ENCODE measurements around the gene ELMO3. TPM values are rescaled to one million over a fixed set of nuclear protein-coding genes. Genes with fewer than 3 reads are reported as not detected.
A peak's percentile ranks its signal among the peaks of the same experiment; 100 is the strongest.

Gene ELMO3, protein sequence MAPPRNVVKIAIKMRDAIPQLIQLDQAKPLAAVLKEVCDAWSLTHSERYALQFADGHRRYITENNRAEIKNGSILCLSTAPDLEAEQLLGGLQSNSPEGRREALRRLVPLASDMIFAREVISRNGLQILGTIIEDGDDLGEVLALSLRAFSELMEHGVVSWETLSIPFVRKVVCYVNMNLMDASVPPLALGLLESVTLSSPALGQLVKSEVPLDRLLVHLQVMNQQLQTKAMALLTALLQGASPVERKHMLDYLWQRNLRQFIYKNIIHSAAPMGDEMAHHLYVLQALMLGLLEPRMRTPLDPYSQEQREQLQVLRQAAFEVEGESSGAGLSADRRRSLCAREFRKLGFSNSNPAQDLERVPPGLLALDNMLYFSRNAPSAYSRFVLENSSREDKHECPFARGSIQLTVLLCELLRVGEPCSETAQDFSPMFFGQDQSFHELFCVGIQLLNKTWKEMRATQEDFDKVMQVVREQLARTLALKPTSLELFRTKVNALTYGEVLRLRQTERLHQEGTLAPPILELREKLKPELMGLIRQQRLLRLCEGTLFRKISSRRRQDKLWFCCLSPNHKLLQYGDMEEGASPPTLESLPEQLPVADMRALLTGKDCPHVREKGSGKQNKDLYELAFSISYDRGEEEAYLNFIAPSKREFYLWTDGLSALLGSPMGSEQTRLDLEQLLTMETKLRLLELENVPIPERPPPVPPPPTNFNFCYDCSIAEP
- total RNA-seq (ENCODE audit: low replicate concordance) = 9.6 and 19.8 TPM in 2 replicates
- long read RNA-seq, partial matches to known transcripts = 0 of 3 reads
- long read RNA-seq, other reads (novel, unspliced or antisense) = 1 of 3 reads

DNA sequence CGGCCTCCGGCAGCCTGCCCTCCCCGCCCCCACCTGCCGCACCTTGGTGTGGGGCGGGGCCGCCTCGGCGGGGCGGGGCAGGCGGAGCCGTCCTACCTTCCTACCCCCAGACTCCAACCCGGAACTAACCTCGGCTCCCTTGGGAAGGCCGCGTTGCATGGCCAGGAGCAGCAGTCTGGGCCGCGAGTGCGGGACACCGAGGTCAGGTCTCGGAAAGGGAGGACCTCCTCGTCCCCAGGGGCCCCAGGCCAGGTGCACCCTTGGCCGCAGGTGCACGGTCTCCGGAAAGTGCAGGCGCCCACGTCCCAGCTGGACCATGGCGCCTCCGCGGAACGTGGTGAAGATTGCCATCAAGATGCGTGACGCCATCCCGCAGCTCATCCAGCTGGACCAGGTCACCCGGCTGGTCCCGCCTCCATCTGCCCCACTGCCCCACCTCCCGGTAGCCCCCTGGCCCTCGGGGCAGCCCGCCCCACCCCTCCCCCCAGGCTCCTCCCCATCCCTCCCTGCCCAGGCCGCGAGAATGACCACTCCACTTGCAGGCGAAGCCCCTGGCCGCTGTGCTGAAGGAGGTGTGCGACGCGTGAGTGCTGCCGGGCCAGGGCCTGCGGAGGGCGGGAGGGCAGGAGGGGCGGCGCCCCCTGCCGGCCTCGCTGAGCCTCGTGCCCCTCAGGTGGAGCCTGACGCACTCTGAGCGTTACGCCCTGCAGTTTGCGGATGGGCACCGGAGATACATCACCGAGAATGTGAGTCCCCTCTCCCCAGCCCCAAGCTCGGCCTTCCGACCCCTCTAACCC, at the start of gene ELMO3:
TSS of gene ELMO3 (plus strand) at position 121 of the 797 bp plus-strand sequence. CDS start at position 317, 196 bp downstream.
- Mint-ChIP-seq H3K9me3 (no peaks in the 10 kb centered on the region), H3K4me3 (peak within 1 kb of the TSS; percentile 83), H3K36me3 (peaks cover 6% of the 10 kb centered on the region), H3K27ac (no peak within 1 kb of the TSS), H3K4me1 (ENCODE audit: unreplicated experiment) (no peaks in the 10 kb centered on the region), H3K27me3 (no peaks in the 10 kb centered on the region)
- no peak for DNase-seq (ENCODE audit: extremely low spot score, unreplicated experiment)
- TF ChIP-seq, protein P1, sequence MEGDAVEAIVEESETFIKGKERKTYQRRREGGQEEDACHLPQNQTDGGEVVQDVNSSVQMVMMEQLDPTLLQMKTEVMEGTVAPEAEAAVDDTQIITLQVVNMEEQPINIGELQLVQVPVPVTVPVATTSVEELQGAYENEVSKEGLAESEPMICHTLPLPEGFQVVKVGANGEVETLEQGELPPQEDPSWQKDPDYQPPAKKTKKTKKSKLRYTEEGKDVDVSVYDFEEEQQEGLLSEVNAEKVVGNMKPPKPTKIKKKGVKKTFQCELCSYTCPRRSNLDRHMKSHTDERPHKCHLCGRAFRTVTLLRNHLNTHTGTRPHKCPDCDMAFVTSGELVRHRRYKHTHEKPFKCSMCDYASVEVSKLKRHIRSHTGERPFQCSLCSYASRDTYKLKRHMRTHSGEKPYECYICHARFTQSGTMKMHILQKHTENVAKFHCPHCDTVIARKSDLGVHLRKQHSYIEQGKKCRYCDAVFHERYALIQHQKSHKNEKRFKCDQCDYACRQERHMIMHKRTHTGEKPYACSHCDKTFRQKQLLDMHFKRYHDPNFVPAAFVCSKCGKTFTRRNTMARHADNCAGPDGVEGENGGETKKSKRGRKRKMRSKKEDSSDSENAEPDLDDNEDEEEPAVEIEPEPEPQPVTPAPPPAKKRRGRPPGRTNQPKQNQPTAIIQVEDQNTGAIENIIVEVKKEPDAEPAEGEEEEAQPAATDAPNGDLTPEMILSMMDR (conservative IDR thresholded peaks at IDR 0.05) = peak; percentile 56

DNA sequence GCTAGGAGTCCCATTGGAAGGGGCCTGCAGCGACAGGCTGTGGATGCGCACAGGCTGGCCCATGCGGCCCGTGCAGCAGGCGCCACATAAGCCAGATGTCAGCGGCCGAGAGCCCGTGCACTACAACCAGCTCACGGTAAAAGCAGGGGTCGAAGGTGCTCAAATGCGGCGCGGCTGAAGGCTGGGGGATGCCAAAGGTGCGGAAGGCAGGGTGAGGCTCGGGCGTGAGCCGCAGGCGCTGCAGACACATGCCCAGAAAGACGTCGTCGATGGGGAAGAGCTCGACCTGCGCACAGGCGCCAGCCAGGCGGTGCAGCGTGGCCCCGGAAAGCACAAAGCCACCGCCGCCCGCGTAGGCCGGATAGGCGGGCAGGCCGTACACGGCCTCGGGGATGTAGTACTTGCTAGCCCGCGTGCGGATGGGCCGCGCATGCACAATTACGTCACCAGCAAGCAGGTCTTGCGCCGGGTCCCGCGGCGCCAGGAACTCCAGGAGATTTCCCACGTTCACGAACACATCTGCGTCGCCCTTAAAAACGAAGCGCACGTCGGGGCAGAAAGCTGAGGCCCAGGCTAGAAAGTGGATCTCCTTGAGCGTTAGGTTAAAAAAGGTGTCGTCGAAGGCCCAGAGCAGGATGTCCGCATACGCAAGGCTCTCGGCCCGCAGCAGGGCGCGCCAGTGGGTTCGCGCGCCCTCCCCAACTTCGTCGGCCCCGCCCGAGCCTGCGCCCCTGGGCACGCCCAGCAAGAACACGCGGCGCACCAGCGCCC, 49.5 kb upstream of the ELMO3 start:
- H3K27me3 Mint-ChIP-seq = peaks cover 41% of the 10 kb centered on the region
- no peak for DNase-seq (ENCODE audit: extremely low spot score, unreplicated experiment)
- TF ChIP-seq, protein P1 (conservative IDR thresholded peaks at IDR 0.05) = no peak
- no peak overlapping the region for H3K27ac Mint-ChIP-seq
- no peaks in the 10 kb centered on the region for H3K4me1 Mint-ChIP-seq (ENCODE audit: unreplicated experiment)
- H3K4me3 Mint-ChIP-seq = peak overlapping the region; percentile 37
- no peaks in the 10 kb centered on the region for H3K9me3 Mint-ChIP-seq
- peaks cover 16% of the 10 kb centered on the region for H3K36me3 Mint-ChIP-seq

DNA sequence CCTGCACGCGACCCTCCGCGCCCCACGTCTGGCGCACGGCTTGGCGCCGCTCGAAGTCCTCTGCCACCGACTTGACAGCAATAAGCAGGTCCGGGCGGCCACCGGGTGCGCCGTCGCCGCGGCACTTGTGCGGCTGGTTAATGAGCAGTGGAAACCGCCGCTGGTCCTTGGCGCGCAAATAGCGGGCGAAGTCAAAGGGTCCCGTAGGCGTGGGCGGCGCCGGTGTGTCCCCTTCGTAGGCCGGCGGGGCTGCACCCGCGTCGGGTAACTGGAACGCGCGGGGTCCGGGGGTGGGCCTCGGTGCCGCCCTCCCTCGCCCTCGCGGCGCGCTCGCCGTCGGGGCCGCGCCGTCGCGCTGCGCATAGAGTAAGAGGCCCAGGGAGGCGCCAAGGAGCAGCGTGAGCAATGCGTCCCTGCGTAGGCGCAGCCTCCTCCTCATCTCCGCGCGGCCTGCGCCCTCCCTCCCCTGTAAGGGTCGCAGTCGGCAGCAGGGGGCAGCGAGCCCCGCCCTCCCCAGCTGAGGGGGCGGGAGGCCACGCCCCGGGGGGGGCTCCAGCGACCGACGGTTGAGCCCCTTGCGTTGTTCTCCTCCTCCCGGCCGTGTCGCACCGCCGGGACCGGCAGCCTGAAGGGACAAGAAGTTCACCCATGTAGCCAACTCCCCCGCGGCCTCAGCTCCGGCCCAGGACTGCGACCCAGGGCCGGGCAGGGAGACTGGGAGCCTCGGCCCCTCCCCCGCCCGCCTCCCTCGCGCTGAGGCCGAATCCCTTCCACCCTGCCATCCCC, 48.7 kb upstream of the ELMO3 start:
- Mint-ChIP-seq H3K36me3 (peaks cover 12% of the 10 kb centered on the region), H3K9me3 (no peaks in the 10 kb centered on the region), H3K27me3 (peaks cover 43% of the 10 kb centered on the region), H3K4me1 (ENCODE audit: unreplicated experiment) (no peaks in the 10 kb centered on the region), H3K27ac (no peak overlapping the region), H3K4me3 (peak overlapping the region; percentile 85)
- TF ChIP-seq, protein P1 (conservative IDR thresholded peaks at IDR 0.05) = peak; percentile 52
- no peak for DNase-seq (ENCODE audit: extremely low spot score, unreplicated experiment)

DNA sequence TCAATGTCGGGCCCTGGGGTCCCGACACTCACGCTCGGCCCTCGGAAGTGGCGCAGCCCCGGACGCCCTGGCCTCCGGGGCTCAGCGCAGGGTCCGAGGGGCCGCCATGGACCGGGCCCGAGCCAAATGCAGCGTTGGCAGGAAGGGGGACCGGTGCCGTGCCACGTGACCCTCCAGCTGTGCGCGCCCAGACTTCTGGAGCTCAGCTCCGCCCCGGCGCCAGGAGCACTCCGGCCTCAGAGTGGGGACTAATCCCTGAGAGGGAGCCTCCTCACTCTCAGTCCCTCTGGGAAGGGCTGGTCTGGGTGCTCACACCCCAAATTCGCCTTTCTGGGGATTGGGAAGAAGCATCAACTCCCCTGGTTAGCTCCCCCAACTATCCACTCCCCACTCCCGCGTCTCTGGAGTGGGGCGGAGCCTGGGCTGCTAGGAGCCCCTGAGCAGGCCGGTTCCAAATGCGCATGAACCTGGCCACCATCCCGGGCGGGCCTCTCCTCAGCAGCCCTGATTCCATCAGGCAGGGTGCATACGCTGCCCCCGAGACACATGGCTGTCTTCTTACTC, 48.0 kb upstream of the ELMO3 start, which contains the start of gene B3GNT9:
TSS of gene B3GNT9 (minus strand) at position 166 of the 564 bp plus-strand sequence. CDS start 513 bp downstream, outside the sequence.
- Mint-ChIP-seq H3K9me3 (no peaks in the 10 kb centered on the region), H3K36me3 (peaks cover 10% of the 10 kb centered on the region), H3K4me3 (peak within 1 kb of the TSS; percentile 85), H3K27me3 (peaks cover 48% of the 10 kb centered on the region), H3K27ac (peak within 1 kb of the TSS; percentile 51), H3K4me1 (ENCODE audit: unreplicated experiment) (no peaks in the 10 kb centered on the region)
- DNase-seq (ENCODE audit: extremely low spot score, unreplicated experiment) = no peak
- TF ChIP-seq, protein P1 (conservative IDR thresholded peaks at IDR 0.05) = no peak
